GM19239 (cell line): ENCODE data around the gene TTC17.
"Not testable (repeated sequence)": the region's sequence is repeated elsewhere in the genome, so short reads cannot be mapped to it uniquely, and the experiment has no call there.

Source experiments
- DNase-seq: peaks from one replicate; pipeline ENCODE4 v3.0.0; 2011; ENCODE audit warnings: low spot score; ENCODE audit not compliant: insufficient read length
- FAIRE-seq: peaks from 2 replicates; lab custom pipeline; 2011; peaks lifted over from hg19 to GRCh38; lab: Jason Lieb, UNC

The TTC17 gene

DNA sequence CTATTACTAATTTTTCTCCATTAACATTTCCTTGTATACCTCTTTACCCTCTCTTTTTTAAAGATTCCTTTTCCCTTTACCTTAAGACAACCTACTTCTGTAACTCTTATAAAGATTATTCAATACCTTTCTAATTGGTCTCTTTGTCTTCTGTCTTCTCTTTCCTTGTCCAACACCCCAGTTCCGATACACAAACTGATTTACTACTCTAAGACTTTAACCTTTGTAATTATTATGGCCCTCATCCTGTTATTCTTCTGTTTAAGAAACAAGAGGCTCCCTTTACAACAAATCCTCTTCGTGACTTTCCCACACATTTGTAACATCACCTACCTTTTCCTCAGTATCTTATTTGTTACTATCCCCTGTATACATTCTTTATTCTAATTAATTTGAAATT is 81.8 kb downstream of the TTC17 start:
- no peak for DNase-seq
- no peak for FAIRE-seq

DNA sequence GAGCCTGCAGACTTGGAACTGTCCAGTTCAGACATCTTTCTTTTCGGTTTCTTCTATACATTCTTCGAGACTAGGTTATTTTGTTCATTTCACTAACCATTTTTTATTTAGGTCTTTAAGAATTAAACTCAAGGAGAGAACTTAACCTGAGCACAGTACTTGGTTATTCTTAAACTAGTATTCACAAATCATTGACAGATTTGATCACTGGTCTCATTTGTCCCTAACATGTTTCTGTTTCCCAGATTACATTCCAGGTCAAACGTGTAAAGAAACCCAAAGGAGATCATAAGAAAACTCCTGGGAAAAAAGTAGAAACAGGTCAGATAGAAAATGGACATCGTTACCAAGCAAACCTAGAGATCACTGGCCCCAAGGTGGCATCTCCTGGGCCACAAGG is 85.1 kb downstream of the TTC17 start:
- FAIRE-seq, result no peak
- DNase-seq, result no peak

DNA sequence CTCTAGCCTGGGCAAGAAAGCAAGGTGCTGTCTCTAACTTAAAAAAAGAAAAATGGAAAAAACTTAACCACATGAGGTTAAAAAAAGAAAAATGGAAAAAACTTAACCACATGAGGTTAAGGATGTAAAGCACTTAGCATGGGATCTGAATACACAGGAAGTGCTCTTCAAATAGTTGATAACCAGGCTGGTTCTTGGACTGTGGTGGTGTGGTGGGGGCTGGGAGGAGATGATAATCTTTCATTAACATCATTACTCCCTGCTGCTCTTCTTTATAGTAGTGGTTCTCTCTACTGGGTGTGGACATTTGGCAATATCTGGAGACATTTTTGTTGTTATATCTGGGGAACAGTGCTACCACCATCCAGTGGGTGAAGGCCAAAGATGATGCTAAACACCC is 88.4 kb downstream of the TTC17 start:
- FAIRE-seq, result no peak
- DNase-seq, result no peak

DNA sequence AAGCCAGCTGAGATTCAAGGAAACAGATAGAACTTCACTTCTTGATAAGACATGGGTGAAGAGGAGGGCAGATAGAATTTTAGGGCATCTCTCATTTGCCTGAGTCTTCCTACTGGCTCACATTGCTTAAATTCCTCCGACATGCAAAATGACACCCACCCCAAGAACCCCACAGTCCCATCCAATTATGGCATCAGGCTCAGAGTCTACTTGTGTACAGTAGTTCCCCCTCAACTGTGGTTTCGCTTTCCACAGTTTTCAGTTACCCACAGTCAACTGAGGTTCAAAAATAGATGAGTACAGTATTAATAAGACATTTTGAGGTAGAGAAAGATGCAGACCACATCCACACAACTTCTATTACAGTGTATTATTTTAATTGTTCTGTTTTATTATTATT is 99.8 kb downstream of the TTC17 start:
- no peak for DNase-seq
- no peak for FAIRE-seq

DNA sequence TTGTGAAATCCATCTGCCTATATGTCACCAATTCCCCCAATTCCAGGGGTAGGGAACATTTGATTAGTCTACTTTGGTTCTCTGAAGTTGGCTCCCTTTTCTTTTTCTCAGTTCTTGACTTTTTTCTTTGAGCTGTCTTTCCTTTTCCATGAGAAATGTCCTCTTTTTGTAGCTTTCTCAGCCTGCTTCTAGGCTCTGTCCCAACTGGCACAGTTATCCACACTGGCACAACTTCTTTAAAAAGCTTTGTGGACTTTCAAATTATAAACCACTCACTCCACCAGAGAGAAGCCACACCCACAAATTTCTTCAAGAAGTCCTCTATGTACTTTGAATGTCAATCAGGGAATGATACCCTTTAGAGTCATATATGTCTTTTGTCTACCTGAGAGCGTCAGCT is 100.5 kb downstream of the TTC17 start:
- FAIRE-seq (no peak), DNase-seq (no peak)

DNA sequence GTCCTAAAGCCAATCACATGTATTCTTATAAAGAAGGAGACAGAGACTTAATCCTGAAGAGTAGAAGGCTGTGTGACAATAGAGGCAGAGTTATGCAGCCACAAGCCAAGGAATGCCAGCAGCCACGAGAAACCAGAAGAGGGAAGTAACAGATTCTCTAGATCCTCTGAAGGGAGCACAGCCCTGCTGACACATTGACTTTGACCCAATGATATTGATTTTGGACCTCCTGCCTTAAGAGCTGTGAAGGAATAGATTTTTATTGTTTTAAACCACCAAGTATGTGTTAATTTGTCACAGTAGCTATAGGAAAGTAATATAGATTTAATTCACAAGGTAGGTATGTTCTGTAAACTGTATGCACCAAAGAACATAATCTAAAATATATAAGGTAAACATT is 103.6 kb downstream of the TTC17 start:
- no peak for FAIRE-seq
- DNase-seq, result no peak

DNA sequence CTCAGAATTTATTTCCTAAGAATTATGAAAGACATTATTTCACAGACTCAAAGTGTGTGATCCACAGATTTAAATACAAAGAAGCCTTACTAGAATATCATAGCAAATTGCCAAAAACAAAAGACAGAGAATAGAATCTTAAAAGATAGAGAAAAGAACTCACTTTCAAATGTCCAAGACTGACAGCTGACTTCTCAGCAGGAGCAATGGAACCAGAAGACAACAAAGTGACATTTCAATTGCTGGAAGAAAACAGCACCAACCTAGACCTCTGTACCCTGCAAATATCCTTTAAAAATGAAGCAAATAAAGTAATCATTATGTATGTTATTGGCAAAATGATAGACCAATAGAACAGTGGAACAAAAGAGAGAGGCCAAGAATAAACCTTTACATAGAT is 109.2 kb downstream of the TTC17 start:
- FAIRE-seq, result no peak
- no peak for DNase-seq

DNA sequence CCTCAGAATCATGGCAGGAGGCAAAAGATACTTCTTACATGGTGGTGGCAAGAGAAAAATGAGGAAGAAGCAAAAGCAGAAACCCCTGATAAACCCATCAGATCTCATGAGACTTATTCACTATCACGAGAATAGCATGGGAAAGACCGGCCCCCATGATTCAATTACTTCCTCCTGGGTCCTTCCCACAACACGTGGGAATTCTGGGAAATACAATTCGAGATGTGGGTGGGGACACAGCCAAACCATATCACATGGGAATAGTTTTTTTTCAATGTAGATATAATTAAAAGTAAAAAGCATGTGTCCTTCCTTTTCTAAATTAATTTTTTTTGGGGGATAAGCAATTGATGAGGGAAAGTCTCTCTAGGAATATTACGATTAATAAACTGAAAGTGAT is 118.8 kb downstream of the TTC17 start:
- DNase-seq, FAIRE-seq: not testable (repeated sequence)

DNA sequence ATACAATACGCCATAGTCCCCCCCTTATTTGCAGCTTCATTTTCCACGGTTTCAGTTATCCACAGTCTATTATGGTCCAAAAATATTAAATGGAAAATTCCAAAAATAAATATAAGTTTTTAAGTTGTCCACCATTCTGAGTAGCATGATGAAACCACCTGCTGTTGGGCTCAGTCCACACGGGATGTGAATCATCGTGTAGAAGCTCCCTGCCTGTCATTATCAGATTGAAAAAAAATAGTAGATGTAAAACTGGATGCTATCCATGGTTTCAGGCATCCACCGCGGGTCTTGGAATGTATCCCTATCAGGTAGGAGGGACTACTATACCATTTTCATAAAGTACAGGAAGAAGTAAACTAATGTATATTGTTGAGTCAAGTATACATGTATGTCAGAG is 127.4 kb downstream of the TTC17 start:
- FAIRE-seq, result no peak
- DNase-seq, result no peak

DNA sequence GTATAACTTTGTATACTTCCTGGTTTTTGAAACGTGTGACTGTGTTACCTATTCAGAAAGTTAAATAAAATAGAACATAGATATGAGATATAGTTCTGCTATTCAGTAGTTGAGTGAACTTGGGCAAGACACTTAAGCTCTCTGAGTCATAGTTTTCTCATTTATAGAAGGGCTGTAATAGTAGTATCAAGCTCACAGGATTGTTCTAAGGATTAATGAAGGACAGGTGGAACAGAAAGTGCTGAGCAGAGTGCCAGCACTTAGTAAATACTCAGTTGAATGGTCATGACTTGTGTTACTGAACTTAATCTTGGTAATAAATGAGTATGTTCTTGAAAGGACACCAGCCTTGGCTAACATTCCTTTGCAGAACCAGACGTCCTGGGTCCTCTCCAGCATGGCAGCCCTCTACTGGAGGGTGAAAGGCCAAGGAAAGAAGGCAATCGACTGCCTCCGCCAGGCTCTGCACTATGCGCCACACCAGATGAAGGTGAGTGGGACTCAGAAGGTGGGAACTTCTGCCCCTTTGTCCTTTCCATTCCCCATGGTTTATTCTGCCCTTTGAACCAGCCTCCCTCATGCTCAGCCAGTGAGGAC is 131.2 kb downstream of the TTC17 start:
- no peak for DNase-seq

DNA sequence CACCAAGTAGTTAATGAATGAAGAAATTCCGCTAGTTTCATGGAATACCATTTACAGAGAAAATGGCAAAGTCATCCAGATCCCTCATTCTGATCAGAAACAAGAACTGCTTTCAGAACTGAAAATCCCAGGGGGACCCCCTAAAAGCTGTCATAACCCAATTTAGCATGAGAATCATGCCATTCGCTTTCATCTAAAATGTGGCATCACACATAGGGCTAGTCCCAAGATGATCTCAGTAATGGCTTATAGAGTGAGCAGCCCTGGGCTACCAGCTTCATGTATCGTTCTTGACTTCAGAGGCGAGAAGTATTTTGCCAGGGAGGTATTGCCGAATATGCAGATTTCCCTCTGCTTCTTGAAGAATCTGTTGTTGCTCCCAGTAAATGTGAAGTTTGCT is 134.0 kb downstream of the TTC17 start:
- FAIRE-seq, result no peak
- DNase-seq, result no peak

More for the DNA sequence above, 131.2 kb downstream of the TTC17 start:
- FAIRE-seq, result no peak

DNA sequence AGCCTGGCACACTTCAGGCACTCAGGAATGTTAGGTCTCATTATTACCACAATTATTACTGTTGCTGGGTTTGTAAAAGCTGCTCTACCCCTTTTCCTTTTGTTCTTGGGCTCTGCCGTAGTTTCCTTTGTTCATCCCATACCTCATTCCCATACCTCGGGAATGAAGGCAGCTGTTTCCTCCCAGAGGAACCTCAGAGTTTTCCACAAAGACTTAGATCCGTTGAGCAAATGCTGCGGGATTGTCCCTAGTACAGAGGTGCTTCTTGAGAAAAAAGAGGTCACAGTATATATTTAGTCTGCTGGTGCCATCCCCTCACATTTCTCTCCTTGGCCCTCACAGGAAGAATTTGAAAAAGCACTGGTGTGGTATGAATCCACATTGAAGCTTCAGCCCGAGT is 134.7 kb downstream of the TTC17 start:
- DNase-seq, result no peak
- no peak for FAIRE-seq

DNA sequence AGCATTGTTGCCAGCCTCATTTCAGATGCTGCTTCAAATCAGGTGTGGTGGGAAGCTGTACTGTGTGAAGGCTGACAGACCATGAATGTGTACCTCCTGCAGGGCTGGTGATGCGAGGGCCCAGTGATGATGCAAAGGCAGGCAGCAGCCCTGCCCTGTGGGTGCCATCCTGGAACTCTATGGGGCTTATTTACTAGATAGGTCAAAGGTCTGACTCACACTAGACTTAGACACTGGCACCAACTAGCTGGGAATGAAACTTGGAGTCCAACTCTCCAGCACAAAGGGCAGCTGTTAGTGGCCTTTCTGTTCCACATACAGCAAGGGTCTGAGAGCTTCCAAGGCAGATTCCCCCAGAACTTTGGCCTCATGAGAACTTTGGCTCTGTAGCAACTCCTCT is 138.4 kb downstream of the TTC17 start:
- FAIRE-seq (no peak), DNase-seq (no peak)

DNA sequence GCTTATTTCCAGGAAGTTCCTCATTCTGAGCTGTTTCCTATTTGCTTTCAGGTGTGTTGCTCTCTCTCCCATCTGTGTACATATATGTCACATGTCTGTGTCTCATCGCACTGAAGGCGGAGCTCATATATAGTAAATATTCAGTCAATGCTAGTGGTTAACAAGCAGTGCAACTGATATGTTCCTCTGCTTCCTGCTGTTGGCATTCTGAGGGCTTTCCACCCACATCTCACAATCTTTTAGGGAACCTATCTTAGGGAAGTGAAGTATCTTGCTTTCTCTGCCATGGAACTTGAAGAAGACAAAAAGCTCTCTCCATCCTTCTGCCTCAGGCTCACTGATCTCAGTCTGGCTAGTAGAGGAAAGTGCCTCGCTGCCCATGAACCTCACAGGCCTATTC is 139.8 kb downstream of the TTC17 start:
- FAIRE-seq (no peak), DNase-seq (no peak)

DNA sequence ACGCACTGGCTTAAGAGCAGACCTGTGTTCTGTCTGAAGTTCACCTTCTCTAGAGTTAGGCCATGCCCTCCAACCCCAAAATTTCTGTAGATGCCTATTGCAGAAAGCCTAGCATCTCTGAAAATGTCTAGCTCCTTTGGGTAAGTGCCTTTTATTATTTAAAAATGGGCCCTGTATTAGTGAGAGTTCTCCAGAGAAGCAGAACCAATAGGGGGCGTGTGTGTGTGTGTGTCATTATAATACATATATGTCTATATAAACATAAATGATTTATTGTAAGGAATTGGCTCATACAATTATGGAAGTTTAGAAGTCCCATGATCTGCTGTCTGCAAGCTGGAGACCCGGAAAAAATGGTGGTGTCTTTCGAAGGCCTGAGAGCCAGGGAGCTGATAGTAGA is 144.7 kb downstream of the TTC17 start:
- FAIRE-seq, result no peak
- no peak for DNase-seq

DNA sequence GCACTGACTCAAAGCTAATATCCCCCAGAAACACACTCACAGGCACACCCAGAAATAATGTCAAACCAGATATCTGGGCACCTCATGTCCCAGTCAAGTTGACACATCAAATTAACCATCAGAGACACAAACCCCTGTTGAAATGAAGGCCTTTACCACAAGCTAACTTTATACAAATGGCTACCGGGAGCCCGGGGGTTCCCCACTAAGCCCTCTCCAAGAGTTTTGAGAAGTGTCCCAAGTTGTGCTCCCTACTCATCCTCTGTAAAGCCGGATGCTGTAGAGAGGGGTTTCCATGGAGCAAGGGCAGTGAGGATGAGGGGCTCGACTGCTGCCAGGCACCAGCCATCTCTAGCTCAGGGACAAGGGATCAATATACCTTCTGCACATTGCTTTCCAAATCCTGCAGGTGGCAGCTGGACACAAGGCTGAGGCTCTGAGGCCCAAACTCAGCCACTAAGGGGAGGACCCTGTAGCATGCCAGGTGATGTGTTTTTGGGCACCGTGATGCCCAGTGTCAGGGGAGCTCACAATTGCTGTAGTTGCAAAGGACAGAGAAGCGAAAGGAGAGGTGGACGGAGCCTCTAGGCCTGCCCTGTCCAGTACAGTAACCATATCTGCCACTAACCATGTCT is 145.7 kb downstream of the TTC17 start:
- DNase-seq (no peak), FAIRE-seq (no peak)

DNA sequence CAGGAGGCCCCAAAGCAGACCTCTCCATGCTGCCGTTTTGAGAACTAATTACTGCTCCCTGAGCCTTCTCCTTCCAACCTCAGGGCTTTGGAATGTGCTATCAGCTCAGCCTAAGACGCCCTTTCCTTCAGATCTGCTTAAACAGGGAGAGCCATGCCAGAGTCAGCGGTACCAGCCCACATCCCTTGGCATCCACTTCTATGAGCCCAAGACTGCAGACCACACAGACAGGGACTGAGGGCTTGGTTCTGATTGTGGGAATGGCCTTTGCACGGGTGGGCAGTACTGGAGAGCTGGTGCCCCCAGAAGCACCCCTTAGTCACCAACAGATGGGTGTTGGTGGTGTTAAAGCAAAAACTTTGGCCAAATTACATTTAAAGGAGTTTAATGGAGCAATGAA is 146.5 kb downstream of the TTC17 start:
- no peak for FAIRE-seq
- no peak for DNase-seq

DNA sequence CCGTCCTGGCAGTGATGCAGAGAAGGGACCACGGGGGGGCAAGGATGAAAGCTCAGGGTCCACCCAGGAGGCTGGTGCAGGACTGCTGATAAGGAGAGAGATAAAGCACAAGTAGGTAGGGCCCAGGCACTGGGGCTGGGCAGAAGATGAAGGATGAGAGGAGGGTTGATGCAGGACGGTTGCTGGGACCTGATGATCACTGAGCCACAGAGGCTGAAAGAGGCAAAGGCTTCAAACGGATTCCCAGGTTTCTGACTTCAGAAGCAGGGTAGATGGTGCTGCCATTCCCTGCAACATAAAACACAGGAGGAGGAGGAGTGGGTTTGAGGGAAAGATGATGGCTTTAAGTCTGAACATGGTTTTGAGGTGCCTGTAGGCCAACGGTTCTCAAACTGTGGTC is 148.5 kb downstream of the TTC17 start:
- FAIRE-seq (no peak), DNase-seq (no peak)

DNA sequence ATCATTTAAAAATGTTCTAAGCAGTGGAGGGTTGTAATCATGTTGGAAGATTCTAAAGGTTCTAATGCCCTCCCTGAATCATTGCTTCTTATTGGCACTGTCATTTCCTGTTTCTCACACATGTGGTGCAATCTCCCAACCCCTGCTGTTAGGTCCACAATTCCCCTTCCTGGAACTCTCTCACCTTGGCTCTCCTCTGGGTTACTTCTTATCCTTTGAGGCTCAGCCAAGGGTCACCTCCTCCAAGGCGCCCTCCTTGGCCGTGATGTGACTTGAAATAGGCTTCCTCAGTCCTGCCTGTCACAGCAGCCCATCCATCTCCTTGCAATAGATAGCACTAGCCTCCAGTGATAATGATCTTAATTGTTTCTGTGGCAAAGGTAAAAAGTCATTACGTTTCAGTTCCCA is 149.8 kb downstream of the TTC17 start:
- no peak for DNase-seq
- no peak for FAIRE-seq

DNA sequence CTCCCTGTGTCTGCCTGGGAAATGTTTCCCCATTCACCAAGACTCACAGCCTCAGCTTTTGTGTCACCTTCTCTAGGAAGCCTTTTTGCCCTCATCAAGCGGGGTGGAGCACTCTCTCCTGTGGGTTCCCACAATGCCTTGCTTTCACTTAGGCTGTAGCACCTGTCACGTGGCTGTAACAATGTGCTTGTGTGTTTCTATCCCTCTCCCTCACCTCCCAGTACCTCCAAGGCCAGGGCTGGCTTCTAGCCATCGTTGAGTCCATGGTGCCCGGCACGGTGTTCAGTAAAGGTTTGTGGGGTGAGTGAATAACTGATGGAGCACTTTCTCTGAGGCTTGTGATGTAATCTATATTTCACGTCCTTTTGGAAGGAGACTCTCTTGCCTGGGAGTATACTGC is 153.2 kb downstream of the TTC17 start:
- FAIRE-seq (no peak), DNase-seq (no peak)

DNA sequence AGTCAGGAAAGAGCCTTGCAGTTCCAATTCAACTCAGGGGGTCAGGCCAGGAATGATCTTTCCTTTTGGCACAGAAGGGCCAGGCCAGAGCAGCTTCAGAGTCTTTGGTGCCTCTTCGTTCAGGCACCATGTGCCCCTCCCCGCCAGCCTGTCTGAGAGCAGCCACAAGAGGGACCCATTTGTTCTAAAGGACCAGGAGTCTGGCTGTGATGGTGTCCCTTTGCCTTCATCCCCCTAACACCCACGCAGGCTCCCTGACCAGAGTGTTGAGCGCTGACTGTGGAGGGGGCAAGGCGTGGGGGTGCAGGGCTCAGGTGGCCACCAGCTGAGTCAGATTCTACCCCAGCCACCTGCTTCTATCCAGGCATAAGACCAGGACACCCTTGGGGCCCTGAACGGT is 156.4 kb downstream of the TTC17 start:
- no peak for FAIRE-seq
- no peak for DNase-seq

DNA sequence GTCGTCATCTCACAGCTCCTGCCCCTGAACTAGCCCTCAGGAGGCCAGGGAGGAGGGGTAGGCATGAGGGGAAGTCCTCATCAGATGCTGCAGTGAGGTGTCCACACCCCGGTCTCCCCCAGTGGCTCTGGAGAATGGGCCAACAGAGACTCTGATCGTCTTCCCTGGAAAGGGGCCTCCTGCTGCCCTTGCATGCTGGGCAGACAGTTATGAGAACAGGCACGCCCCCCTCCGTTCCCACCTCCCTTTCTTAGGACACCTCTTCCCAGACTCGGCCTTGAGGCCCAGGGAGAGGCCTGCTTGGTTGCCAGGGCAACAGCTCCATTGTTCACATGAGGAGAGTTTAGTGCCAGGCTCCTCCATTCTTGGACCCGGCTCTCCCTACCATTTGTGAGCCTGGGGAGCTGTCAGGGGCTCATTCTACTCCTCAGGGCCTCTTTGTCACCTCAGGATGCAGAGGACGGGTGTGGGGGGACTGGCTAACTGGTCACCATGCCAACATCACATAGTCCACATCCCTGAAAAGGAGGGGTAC is 157.7 kb downstream of the TTC17 start:
- FAIRE-seq, result no peak
- DNase-seq, result no peak
